PC-9 (cell line): ENCODE data around the gene SIAE. TPM values are rescaled to one million over a fixed set of nuclear protein-coding genes. Genes with fewer than 3 reads are reported as not detected.

Experiments used
- BruUV-seq: library from RNA; stranded (reverse); fragments of 400-500 nt; replicated peaks from 2 replicates; lab custom pipeline; 2021; lab: Mats Ljungman, UMichigan
- CTCF ChIA-PET: fragments of 300-600 bp; sonication (Branson Sonifier 250); formaldehyde crosslinking; loops from one replicate; lab custom pipeline; 2022; ENCODE audit warnings: antibody characterized with exemption; lab: Charles Lee
- POLR2A ChIA-PET: fragments of 300-600 bp; sonication (Branson Sonifier 250); formaldehyde crosslinking; loops from one replicate; lab custom pipeline; 2022; ENCODE audit warnings: antibody characterized with exemption; ENCODE audit not compliant: unreplicated experiment; lab: Charles Lee
- DNase-seq, 2 experiments: peaks; one replicate each; pipeline versions ENCODE4 v3.0.0 to v3.0.0-alpha.2; 2015 to 2022; ENCODE audit warnings: mixed read lengths in 1 of 2
- H2AFZ ChIP-seq: fragments of 200-600 bp; sonication (generic); 2 replicates; pipeline ENCODE4 v1.8.1; 2017; ENCODE audit warnings: antibody characterized with exemption
- H3F3A ChIP-seq: fragments of 200-600 bp; sonication (generic); 2 replicates; pipeline ENCODE4 v1.8.1; 2017; ENCODE audit warnings: antibody characterized with exemption, mild to moderate bottlenecking, low read depth; ENCODE audit not compliant: insufficient read depth
- H3K27ac ChIP-seq: fragments of 200-600 bp; sonication (generic); 2 replicates; pipeline ENCODE4 v1.6.1; 2016; ENCODE audit warnings: mixed run types
- H3K27me3 ChIP-seq: fragments of 200-600 bp; sonication (generic); 2 replicates; pipeline ENCODE4 v1.6.1; 2016; ENCODE audit warnings: low read depth, mixed run types; ENCODE audit not compliant: insufficient read depth
- H3K36me3 ChIP-seq: fragments of 200-600 bp; sonication (generic); 2 replicates; pipeline ENCODE4 v1.6.1; 2016; ENCODE audit warnings: low read depth, mixed run types
- H3K4me1 ChIP-seq: fragments of 200-600 bp; sonication (generic); replicated peaks from 2 replicates; pipeline ENCODE4 v1.6.1; 2016; ENCODE audit warnings: mixed run types; ENCODE audit not compliant: insufficient read depth
- H3K4me2 ChIP-seq: fragments of 200-600 bp; sonication (generic); 2 replicates; pipeline ENCODE4 v1.6.1; 2017; ENCODE audit warnings: mixed run types
- H3K4me3 ChIP-seq: fragments of 200-600 bp; sonication (generic); 2 replicates; pipeline ENCODE4 v1.6.1; 2016; ENCODE audit warnings: mixed run types
- H3K79me2 ChIP-seq: fragments of 200-600 bp; sonication (generic); 2 replicates; pipeline ENCODE4 v1.6.1; 2017; ENCODE audit warnings: low read depth, mixed run types
- H3K9me2 ChIP-seq: fragments of 200-600 bp; sonication (generic); 2 replicates; pipeline ENCODE4 v1.8.1; 2017; ENCODE audit warnings: mild to moderate bottlenecking; ENCODE audit not compliant: insufficient read depth
- H3K9me3 ChIP-seq: fragments of 200-600 bp; sonication (generic); 2 replicates; pipeline ENCODE4 v1.8.1; 2016; ENCODE audit warnings: low read depth; ENCODE audit not compliant: insufficient read depth
- H4K20me1 ChIP-seq: fragments of 200-600 bp; sonication (generic); 2 replicates; pipeline ENCODE4 v1.8.1; 2017; ENCODE audit not compliant: insufficient read depth
- EZH2 ChIP-seq: fragments of 200-600 bp; sonication (generic); IDR thresholded peaks from 2 replicates; pipeline ENCODE4 v1.8.0; 2017; ENCODE audit warnings: antibody characterized with exemption, low read depth
- intact Hi-C: fragments of 100-400 bp; cut with micrococcal nuclease; formaldehyde crosslinking; loops from one replicate; pipeline ENCODE4 v1.10.0; 2022; ENCODE audit not compliant: unreplicated experiment
- total RNA-seq: library from RNA; stranded (reverse); gene quantifications from 2 replicates; pipeline ENCODE4 v1.2.3, GENCODE V29; 2021
- TF ChIP-seq, protein P1 (sequence below): fragments of 200-600 bp; sonication (generic); conservative IDR thresholded peaks from 2 replicates; pipeline ENCODE4 v1.6.1; 2017; ENCODE audit warnings: mixed run types, antibody characterized with exemption, mild to moderate bottlenecking, moderate library complexity

The SIAE gene
- total RNA-seq, 1 experiment from 2014 or later, result 29.2 TPM

DNA sequence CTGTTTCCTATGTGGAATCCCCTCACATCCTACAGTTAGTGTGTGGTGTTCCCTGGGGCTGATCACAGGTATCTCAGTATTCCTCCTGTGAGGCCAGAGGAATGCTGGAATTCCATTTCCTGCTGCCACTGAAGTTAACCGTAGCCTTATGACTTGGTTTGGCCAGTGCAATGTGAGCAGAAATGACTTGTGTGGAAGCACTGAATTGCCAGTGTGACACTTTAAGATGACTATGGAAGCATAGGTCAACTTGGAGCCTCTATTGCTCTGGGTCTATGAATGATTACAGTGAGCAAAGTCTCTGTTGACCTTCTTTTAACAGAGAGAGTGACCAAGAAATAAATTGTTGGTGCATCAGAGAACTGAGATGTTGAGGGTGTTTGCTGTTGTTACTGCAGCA is 34.4 kb downstream of the SIAE start:
- Histone ChIP-seq H2AFZ (no peak overlapping the region), H3F3A (peaks cover 7% of the 10 kb centered on the region; the same call in 1 of the 2 replicates), H3K4me2 (no peak overlapping the region), H3K27ac (no peak overlapping the region), H3K4me3 (no peak overlapping the region), H3K36me3 (peaks cover 10% of the 10 kb centered on the region; the same call in 1 of the 2 replicates), H3K79me2 (no peaks in the 10 kb centered on the region), H4K20me1 (no peaks in the 10 kb centered on the region; the same call in 1 of the 2 replicates), H3K4me1 (no peaks in the 10 kb centered on the region), H3K27me3 (no peaks in the 10 kb centered on the region), H3K9me3 (no peaks in the 10 kb centered on the region), H3K9me2 (no peaks in the 10 kb centered on the region)
- intact Hi-C loops, result no loop called here
- CTCF ChIA-PET, result no interaction called here
- TF ChIP-seq, protein P1, sequence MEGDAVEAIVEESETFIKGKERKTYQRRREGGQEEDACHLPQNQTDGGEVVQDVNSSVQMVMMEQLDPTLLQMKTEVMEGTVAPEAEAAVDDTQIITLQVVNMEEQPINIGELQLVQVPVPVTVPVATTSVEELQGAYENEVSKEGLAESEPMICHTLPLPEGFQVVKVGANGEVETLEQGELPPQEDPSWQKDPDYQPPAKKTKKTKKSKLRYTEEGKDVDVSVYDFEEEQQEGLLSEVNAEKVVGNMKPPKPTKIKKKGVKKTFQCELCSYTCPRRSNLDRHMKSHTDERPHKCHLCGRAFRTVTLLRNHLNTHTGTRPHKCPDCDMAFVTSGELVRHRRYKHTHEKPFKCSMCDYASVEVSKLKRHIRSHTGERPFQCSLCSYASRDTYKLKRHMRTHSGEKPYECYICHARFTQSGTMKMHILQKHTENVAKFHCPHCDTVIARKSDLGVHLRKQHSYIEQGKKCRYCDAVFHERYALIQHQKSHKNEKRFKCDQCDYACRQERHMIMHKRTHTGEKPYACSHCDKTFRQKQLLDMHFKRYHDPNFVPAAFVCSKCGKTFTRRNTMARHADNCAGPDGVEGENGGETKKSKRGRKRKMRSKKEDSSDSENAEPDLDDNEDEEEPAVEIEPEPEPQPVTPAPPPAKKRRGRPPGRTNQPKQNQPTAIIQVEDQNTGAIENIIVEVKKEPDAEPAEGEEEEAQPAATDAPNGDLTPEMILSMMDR, result no peak
- TF ChIP-seq EZH2, result no peak
- POLR2A ChIA-PET, result interaction anchor here (0.7 kb wide), 1 partner anchor 174 kb away, joined by 4 read pairs; no protein-coding TSS in a partner anchor
- no TSS peak for BruUV-seq
- no peak for DNase-seq

DNA sequence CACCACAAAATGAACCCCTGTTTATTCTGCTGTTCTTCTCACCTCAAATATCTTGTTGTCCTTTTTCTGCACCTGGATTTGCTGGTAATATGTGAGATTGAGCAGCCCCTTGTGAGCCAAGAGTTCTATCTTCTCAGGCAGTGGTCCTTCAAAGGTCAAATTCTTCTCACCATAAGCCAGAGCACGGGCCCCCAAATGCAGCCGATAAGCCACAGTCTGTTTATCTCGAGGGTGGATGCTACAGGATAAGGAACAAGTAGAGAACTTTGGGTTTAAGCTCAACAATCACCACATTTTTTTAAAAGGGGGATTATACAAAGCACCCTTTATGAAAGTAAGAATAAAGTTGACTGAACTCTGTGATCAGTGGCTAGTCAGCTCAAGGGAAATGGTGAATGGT is 35.0 kb downstream of the SIAE start:
- ChIA-PET CTCF (no interaction called here), POLR2A (no interaction called here)
- Histone ChIP-seq H4K20me1 (peaks cover 4% of the 10 kb centered on the region; the same call in 1 of the 2 replicates), H3K9me3 (no peaks in the 10 kb centered on the region), H3K4me1 (no peaks in the 10 kb centered on the region), H3K9me2 (no peaks in the 10 kb centered on the region), H3K27ac (no peak overlapping the region), H3K4me2 (no peak overlapping the region), H3F3A (peaks cover 7% of the 10 kb centered on the region; the same call in 1 of the 2 replicates), H2AFZ (no peak overlapping the region), H3K27me3 (no peaks in the 10 kb centered on the region), H3K79me2 (no peaks in the 10 kb centered on the region), H3K36me3 (peaks cover 13% of the 10 kb centered on the region; the same call in 1 of the 2 replicates), H3K4me3 (no peak overlapping the region)
- TF ChIP-seq EZH2, result no peak
- TF ChIP-seq, protein P1, result no peak
- no peak for DNase-seq
- no TSS peak for BruUV-seq
- intact Hi-C loops, result no loop called here

DNA sequence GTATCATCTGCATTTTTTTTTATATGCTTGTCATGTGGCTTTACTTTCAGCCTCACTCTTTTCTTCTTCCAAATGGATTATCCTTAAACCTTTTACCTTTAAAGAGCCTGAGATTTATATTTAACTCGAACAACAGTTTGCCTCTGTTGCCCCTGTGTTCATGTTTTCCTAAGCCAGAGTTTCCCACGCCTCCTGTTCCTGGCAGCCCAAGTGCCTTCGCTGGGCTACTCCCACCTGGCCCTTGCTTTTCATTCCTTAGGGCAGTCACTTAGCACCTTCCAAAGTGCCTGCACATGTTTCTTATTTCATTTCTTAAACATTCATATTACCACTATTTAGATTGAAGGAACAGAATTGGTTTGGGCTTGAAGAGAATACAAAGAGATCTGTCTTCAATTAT is 37.6 kb downstream of the SIAE start:
- Histone ChIP-seq H4K20me1 (peaks cover 6% of the 10 kb centered on the region; the same call in 1 of the 2 replicates), H3K79me2 (no peaks in the 10 kb centered on the region), H3K9me3 (no peaks in the 10 kb centered on the region), H3K4me2 (no peak overlapping the region), H3F3A (peaks cover 7% of the 10 kb centered on the region; the same call in 1 of the 2 replicates), H2AFZ (no peak overlapping the region), H3K9me2 (no peaks in the 10 kb centered on the region), H3K27me3 (no peaks in the 10 kb centered on the region), H3K4me3 (no peak overlapping the region), H3K27ac (no peak overlapping the region), H3K36me3 (peaks cover 13% of the 10 kb centered on the region; the same call in 1 of the 2 replicates), H3K4me1 (no peaks in the 10 kb centered on the region)
- intact Hi-C loops, result no loop called here
- POLR2A ChIA-PET, result no interaction called here
- TF ChIP-seq EZH2, result no peak
- TF ChIP-seq, protein P1, result no peak
- no peak for DNase-seq
- CTCF ChIA-PET, result no interaction called here
- no TSS peak for BruUV-seq
